GM12891 (cell line): ENCODE results near the gene HBG1.

ENCODE experiments used
- PAX5 ChIP-seq: IDR thresholded peaks from 2 replicates; pipeline ENCODE4 v1.6.1; 2011; ENCODE audit warnings: low read length, moderate library complexity, mild to moderate bottlenecking; ENCODE audit not compliant: insufficient read depth, severe bottlenecking
- POLR2A ChIP-seq: IDR thresholded peaks from 2 replicates; pipeline ENCODE4 v1.6.1; 2011; ENCODE audit warnings: low read depth, low read length, control low read depth
- POLR2AphosphoS5 ChIP-seq: IDR thresholded peaks from 2 replicates; pipeline ENCODE4 v1.6.1; 2011; ENCODE audit warnings: low read depth, low read length, control low read depth
- POU2F2 ChIP-seq: IDR thresholded peaks from 2 replicates; pipeline ENCODE4 v1.6.1; 2011; ENCODE audit warnings: low read depth, mild to moderate bottlenecking, control low read depth, low read length, moderate library complexity
- SPI1 ChIP-seq: IDR thresholded peaks from 2 replicates; pipeline ENCODE4 v1.6.1; 2011; ENCODE audit warnings: low read depth, low read length, control low read depth
- TAF1 ChIP-seq: IDR thresholded peaks from 2 replicates; pipeline ENCODE4 v1.6.1; 2011; ENCODE audit warnings: low read depth, low read length, control low read depth

DNA sequence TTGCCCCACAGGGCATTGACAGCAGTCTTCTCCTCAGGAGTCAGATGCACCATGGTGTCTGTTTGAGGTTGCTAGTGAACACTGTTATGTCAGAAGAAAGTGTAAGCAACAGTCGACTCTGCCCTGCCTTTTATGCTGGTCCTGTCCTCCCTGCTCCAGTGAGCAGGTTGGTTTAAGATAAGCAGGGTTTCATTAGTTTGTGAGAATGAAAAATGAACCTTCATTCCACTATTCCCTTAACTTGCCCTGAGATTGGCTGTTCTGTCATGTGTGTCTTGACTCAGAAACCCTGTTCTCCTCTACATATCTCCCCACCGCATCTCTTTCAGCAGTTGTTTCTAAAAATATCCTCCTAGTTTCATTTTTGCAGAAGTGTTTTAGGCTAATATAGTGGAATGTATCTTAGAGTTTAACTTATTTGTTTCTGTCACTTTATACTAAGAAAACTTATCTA lies 15.2 kb downstream of the HBG1 start, which contains the start of gene HBD:
- no peak for TF ChIP-seq POLR2A
- no peak for TF ChIP-seq TAF1
- no peak for TF ChIP-seq POLR2AphosphoS5
- no peak for TF ChIP-seq SPI1
- no peak for TF ChIP-seq POU2F2
- no peak for TF ChIP-seq PAX5
